Heart right ventricle (tissue), 16 donors: ENCODE measurements around the gene DCLK1. TPM values are rescaled to one million over a fixed set of nuclear protein-coding genes. Genes with fewer than 3 reads are reported as not detected.

Experiments
- ATAC-seq, 8 donors: fragments of 200-7000 bp; cut with Tn5 transposase; one replicate each; pipeline ENCODE4 v1.9.1; 2020; ENCODE audit warnings: mild to moderate bottlenecking in 8 of 8, moderate library complexity in 8 of 8, moderate number of reproducible peaks in 1 of 8
- DNase-seq, 2 donors: peaks; one replicate each; pipeline ENCODE4 v3.0.0-alpha.2; 2020
- H3K27ac ChIP-seq, 10 donors: fragments of 200-600 bp; sonication (generic) in 2 of 10; one replicate each; pipeline versions ENCODE4 v1.5.0 to v1.8.0; 2020 to 2022; ENCODE audit warnings: mild to moderate bottlenecking in 3 of 10
- H3K27me3 ChIP-seq, 7 donors: fragments of 200-600 bp; one replicate each; pipeline ENCODE4 v1.8.0; 2021 to 2022; ENCODE audit warnings: mild to moderate bottlenecking in 2 of 7
- H3K36me3 ChIP-seq, 9 donors: fragments of 200-600 bp; sonication (generic) in 1 of 9; one replicate each; pipeline versions ENCODE4 v1.5.0 to v1.8.0; 2020 to 2022; ENCODE audit warnings: mild to moderate bottlenecking in 2 of 9
- H3K4me1 ChIP-seq, 9 donors: fragments of 200-600 bp; sonication (generic) in 1 of 9; one replicate each; pipeline versions ENCODE4 v1.5.0 to v1.8.0; 2020 to 2022; ENCODE audit warnings: mild to moderate bottlenecking in 4 of 9
- H3K4me3 ChIP-seq, 10 donors: fragments of 200-600 bp; sonication (generic) in 2 of 10; one replicate each; pipeline versions ENCODE4 v1.5.0 to v1.8.0; 2020 to 2022; ENCODE audit warnings: mild to moderate bottlenecking in 7 of 10, moderate library complexity in 2 of 10
- H3K9me3 ChIP-seq, 11 donors: fragments of 200-600 bp in 10 of 11; sonication (generic) in 2 of 11; one replicate each; pipeline versions ENCODE4 v1.5.0 to v1.8.0; 2013 to 2022; ENCODE audit warnings: mild to moderate bottlenecking in 2 of 11, control low read depth in 1 of 11, moderate library complexity in 1 of 11
- WGBS, 2 donors: extraction: QIAGEN DNeasy Blood & Tissue Kit; methylation state at CpG; one replicate each; pipeline ENCODE4 v1.1.7; 2013; ENCODE audit warnings: inconsistent platforms in 1 of 2; 5-methylcytosine and 5-hydroxymethylcytosine counted together
- intact Hi-C, 10 donors: fragments of 100-400 bp; cut with DNase I; formaldehyde crosslinking; loops; one replicate each; pipeline versions ENCODE4 v1.11.1 to v1.14.2; 2022
- polyA plus RNA-seq, 2 donors: library from polyadenylated mRNA; stranded (reverse); fragments of 200-250 nt; gene quantifications; one replicate each; pipeline ENCODE4 v1.2.3, GENCODE V29; 2013
- total RNA-seq, 10 donors: library from RNA; stranded (reverse); fragmentation: NEBNext Ultra II Directional in 3 of 10; extraction: Animal tissue kit (Norgen Biotek cat#: 25700) in 3 of 10; gene quantifications; one replicate each; pipeline versions ENCODE4 v1.2.1 to v1.2.4, GENCODE V29; 2021 to 2023
- TF ChIP-seq, protein P1 (sequence below), 9 donors: fragments of 200-600 bp; sonication (generic) in 2 of 9; IDR thresholded peaks; one replicate each; pipeline versions ENCODE4 v1.5.0 to v1.8.0; 2021 to 2022; ENCODE audit warnings: antibody characterized with exemption in 9 of 9, mild to moderate bottlenecking in 5 of 9, moderate library complexity in 1 of 9
- donor health status: Arrhythmogenic right ventricular cardiomyopathy.
- donor health status: ischemic (EF 13 %, LVEDD 7.1; RV severe dilation, severe dysfunction).
- donor health status: healthy with polysubstance abuse.
- donor health status: DM: no; HTN: yes; CAD: no.
- donor health status: DM: no; HTN: no; CAD: no.
- donor health status: ischemic (EF 25% LVEDD 6.9; RV normal size, moderate dysfunction).
- donor health status: ischemic (EF 25% LVEDD 5.7; RV mildly dilated, moderate dysfunction).
- donor health status: healthy.
- donor health status: DM: yes; HTN: yes; CAD: no.
- donor health status: Ischemic cardiomyopathy.
- donor health status: ischemic (EF 35%, LVEDD 5.7; RV mildly dilated, moderate dysfunction).
- donor health status: nonischemic (EF 11% LVEDD 7.7; RV severe dilation, severe dysfunction).
- donor health status: DM: yes; HTN: yes; CAD: no.
- donor health status: PGD.
- donor health status: ischemic (EF 29% LVEDD 5.4; RV normal size, mild dysfunction).
- donor health status: nonischemic (EF 23%, LVEDD 6.1; RV moderate dilation, normal function).

The DCLK1 gene
- total and polyA plus RNA-seq, 12 donors = 3.4 to 16.9 (median 9.1) TPM

DNA sequence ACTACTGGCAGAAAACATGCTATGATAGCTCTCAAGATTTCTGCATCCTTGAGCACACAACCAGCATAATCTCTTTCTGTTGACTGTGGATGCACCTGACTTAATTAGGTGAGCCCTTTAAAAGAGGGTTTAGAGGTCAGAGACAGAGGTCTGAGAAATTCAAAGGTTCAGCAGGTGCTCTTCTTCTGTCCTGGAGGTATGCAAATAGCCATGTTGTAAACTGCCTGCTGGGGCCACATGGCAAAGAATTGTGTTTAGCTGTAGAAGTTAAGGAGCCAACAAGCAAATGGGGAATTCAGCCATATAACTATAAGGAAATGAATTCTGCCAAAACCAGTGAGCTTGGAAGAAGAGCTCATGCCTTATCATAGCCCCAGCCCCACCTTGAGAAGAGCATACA is 11.6 kb upstream of the DCLK1 start:
- H3K9me3 ChIP-seq = peaks cover 0 to 25% (median 0%) of the 10 kb centered on the region in 11 donors
- H3K27me3 ChIP-seq = no peaks in the 10 kb centered on the region
- H3K27ac ChIP-seq = no peak overlapping the region
- DNase-seq (no peak), ATAC-seq (no peak)
- H3K36me3 ChIP-seq = no peaks in the 10 kb centered on the region
- peaks cover 0 to 8% (median 0%) of the 10 kb centered on the region in 9 donors for H3K4me1 ChIP-seq
- intact Hi-C loops = no loop called here
- TF ChIP-seq, protein P1, sequence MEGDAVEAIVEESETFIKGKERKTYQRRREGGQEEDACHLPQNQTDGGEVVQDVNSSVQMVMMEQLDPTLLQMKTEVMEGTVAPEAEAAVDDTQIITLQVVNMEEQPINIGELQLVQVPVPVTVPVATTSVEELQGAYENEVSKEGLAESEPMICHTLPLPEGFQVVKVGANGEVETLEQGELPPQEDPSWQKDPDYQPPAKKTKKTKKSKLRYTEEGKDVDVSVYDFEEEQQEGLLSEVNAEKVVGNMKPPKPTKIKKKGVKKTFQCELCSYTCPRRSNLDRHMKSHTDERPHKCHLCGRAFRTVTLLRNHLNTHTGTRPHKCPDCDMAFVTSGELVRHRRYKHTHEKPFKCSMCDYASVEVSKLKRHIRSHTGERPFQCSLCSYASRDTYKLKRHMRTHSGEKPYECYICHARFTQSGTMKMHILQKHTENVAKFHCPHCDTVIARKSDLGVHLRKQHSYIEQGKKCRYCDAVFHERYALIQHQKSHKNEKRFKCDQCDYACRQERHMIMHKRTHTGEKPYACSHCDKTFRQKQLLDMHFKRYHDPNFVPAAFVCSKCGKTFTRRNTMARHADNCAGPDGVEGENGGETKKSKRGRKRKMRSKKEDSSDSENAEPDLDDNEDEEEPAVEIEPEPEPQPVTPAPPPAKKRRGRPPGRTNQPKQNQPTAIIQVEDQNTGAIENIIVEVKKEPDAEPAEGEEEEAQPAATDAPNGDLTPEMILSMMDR (IDR thresholded peaks at IDR 0.05) = no peak
- no peak overlapping the region for H3K4me3 ChIP-seq

GRCh38 chr13:36135876-36136275 is 4.7 kb upstream of the DCLK1 start:
- no peak for ATAC-seq
- 79 to 81% methylated on average over 2 of the region's 2 CpGs for WGBS, 2 donors
- peaks cover 0 to 18% (median 6%) of the 10 kb centered on the region in 9 donors for H3K4me1 ChIP-seq
- H3K9me3 ChIP-seq = peaks cover 0 to 13% (median 0%) of the 10 kb centered on the region in 11 donors
- H3K4me3 ChIP-seq = no peak overlapping the region
- no peaks in the 10 kb centered on the region for H3K36me3 ChIP-seq
- no peak for DNase-seq
- intact Hi-C loops = loop anchor here in 3 of 10 donors (10.0 kb wide), 3 partner anchors 141 to 161 kb away; no protein-coding TSS in a partner anchor
- TF ChIP-seq, protein P1 (IDR thresholded peaks at IDR 0.05) = no peak
- no peak overlapping the region for H3K27ac ChIP-seq
- H3K27me3 ChIP-seq = peaks cover 0 to 10% (median 0%) of the 10 kb centered on the region in 7 donors

- peaks cover 0 to 21% (median 0%) of the 10 kb centered on the region in 7 donors for H3K27me3 ChIP-seq
- H3K4me1 ChIP-seq = peaks cover 0 to 27% (median 7%) of the 10 kb centered on the region in 9 donors
- ATAC-seq (no peak), DNase-seq (no peak)
- H3K27ac ChIP-seq = no peak overlapping the region
- intact Hi-C loops = loop anchor here in 3 of 10 donors (10.0 kb wide), 3 partner anchors 140 to 160 kb away; no protein-coding TSS in a partner anchor
- 52 to 63% methylated on average over 1 of the region's 1 CpG for WGBS, 2 donors
- TF ChIP-seq, protein P1 (IDR thresholded peaks at IDR 0.05) = no peak
- no peak overlapping the region for H3K4me3 ChIP-seq
- peaks cover 0 to under 1% (median 0%) of the 10 kb centered on the region in 11 donors for H3K9me3 ChIP-seq
- no peaks in the 10 kb centered on the region for H3K36me3 ChIP-seq
Observed at GRCh38 chr13:36134632-36135031, 3.5 kb upstream of the DCLK1 start.

DNA sequence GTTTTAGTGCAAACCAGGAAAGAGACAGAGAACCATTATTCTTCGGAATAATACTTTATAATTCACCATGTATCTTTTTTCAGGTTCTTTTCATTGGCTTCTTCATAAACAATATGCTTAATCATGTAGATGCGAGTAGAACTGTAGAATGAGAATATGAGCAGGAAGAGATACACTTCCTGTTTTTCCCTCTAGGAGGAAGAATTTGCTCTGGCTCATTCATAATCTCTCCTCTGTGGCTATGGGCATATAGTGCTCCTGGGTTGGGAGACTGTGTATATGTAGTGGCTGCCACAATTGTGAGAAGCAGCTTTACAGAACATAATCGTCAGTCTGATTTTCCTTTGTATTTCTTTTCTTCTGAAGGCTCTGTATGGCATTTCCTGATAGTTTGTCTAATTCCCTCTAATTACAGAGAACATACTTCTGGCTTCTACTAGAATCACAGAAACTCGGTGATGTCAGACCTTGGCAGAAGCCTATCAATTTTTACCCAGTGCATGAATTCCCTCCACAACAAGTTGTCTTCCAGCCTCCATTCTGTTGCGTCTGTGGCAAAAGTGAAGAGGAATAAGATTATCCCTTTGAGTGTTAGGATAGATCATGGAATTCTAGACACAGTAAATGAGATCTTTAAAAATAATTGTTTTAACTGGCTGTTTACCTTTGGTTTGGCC is 2.9 kb upstream of the DCLK1 start:
- H3K36me3 ChIP-seq = no peaks in the 10 kb centered on the region

More for the DNA sequence above, 2.9 kb upstream of the DCLK1 start:
- Histone ChIP-seq H3K27ac (peak overlapping the region in 1 of 10 donors; percentile 13), H3K4me1 (peaks cover 0 to 30% (median 7%) of the 10 kb centered on the region in 9 donors), H3K27me3 (peaks cover 0 to 24% (median 0%) of the 10 kb centered on the region in 7 donors), H3K4me3 (no peak overlapping the region), H3K9me3 (no peaks in the 10 kb centered on the region)
- ATAC-seq (no peak), DNase-seq (no peak)
- intact Hi-C loops = loop anchor here in 3 of 10 donors (10.0 kb wide), 3 partner anchors 139 to 159 kb away; no protein-coding TSS in a partner anchor
- TF ChIP-seq, protein P1 (IDR thresholded peaks at IDR 0.05) = peak in 2 of 9 donors; percentile 11 to 19
- WGBS, 2 donors = 50 to 55% methylated on average over 5 of the region's 5 CpGs
